HG03457 (cell line): ENCODE results near the gene BMPR1A.
"Not testable (repeated sequence)": the region's sequence is repeated elsewhere in the genome, so short reads cannot be mapped to it uniquely, and the experiment has no call there.

Experiments used
- ATAC-seq: cut with Tn5 transposase; IDR thresholded peaks from one replicate; pipeline ENCODE4 v1.9.1; 2021; ENCODE audit warnings: moderate number of reproducible peaks; ENCODE audit not compliant: unreplicated experiment

The BMPR1A gene

DNA sequence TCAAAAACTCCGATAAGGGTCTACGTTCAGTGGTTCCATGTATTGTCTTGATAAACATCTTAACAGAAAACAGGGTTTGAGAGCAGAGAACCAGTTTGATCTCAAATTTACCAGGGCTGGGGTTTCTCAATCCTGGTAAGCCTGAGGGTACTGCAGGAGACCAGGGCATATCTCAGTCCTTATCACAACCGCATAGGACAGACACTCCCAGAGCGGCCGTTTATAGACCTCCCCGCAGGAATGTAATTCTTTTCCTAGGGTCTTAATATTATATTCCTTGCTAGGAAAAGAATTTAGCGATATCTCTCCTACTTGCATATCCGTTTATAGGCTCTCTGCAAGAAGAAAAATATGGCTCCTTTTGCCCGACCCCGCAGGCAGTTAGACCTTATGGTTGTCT lies 196.3 kb downstream of the BMPR1A start:
- ATAC-seq = not testable (repeated sequence)

DNA sequence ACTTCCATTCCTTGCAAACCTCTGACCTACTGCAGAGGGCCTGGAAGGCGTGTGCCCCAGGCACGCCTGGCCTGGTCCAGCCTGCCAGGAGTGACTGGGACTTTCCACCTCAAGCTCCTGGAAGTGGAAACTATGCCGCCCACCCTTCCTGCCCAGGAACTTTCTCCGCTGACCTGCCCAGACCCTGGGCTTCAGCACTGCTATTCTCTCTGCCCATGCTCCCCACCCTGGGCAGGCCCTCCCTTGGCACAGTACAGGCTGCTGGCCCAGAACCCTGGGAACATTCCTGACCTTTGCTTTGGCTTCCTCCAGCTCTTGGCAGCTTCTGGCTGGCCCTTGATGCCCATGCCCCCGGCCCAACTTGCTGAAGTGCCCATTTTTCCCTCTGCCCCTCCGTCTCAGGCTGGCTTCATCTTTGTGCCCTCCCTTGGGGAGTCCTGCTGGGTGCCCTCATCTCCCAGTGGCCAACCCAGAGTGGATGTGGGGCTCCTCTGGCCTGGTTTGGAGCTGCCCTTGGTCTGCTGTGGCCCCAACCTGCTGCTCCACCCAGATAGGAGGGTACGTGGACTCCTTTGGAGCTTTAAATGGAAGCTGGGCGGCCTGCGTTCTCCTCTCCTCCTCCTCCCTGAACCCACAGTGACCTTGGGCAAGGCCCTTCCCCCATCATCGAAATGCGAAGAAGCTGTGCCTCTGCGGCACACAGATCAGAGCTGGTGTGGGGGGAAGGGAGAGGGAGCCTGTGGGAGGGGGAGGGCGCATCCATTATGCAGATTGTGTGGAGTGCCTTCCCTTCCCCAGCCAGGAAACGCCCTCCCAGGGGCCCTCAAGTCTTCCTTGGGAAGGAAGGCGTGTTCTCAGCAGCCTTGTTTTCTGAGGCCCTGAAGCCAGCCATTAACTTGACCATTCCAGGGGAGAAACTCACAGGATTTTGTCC lies 197.6 kb downstream of the BMPR1A start:
- no peak for ATAC-seq

DNA sequence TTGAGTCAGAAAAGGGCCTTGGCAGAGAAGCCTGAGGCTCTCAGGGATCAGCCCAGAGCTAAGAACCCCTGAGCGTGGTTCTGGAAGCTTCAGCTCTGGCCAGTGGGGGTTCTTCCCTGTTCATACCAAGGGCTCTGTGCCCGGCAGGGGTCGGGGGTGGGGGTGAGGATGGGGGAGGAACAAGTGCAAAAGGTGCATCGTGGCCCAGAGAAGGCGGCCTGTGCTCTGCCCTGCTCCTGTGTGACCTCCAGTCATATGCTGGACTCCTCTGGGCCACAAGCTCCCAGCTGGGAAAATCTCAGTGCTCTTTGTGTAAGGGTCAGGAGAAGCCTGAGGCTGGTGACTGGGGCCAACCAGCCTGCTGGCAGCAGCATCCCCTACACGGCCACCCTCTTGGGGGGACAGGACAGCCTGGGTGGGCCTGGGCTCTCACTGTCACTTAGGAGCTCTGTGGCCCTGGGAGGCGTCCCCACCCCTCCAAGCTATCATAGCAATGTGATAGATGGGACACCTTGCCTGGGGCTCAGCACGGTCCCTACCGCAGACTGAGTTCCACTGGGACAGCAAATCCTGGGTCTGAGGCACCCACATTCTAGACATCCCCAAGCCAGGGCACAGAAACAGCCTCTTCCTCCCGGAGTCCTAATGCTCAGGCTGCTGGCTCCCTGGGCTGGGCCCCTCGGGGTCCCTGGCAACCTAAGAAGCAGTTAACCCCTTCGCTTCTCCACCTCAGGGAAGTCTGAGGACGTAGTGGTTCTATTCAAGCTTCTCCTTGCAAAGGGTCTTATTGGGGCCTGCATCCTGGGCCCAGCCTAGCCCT lies 198.5 kb downstream of the BMPR1A start:
- no peak for ATAC-seq

DNA sequence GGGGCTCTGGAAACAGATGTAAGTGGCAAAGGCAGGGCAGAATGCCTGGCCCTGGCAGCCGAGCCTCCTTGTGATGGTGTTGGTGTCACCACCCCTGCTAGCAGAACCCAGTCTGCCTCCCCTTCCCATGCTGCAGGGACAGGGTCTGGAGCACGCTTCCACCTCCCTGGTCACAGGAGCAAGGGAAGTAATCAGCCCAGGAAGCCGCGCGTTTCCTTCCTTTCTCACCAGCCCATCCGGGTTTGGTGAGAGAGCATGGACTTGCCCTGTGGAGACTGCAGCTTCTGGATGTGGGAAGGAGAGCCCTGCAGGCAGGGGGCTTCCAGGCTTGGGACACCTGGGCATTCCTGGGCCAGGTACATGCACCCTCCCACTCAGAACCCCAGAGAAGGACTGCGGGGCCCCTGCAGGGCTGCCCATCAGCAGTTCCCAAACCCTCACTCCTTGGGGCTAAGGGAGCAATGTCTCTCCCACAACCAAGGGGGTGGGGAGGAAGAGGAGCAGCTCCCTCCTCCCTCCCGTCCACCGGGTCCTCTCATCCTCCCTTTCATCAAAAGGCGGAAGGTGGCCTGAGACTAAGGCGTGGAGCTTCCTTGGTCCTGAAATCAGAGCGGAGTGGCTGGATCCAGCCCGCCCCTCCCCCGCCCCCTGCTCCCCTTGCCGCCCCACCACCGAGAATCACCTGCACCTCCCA lies 199.2 kb downstream of the BMPR1A start:
- no peak for ATAC-seq

DNA sequence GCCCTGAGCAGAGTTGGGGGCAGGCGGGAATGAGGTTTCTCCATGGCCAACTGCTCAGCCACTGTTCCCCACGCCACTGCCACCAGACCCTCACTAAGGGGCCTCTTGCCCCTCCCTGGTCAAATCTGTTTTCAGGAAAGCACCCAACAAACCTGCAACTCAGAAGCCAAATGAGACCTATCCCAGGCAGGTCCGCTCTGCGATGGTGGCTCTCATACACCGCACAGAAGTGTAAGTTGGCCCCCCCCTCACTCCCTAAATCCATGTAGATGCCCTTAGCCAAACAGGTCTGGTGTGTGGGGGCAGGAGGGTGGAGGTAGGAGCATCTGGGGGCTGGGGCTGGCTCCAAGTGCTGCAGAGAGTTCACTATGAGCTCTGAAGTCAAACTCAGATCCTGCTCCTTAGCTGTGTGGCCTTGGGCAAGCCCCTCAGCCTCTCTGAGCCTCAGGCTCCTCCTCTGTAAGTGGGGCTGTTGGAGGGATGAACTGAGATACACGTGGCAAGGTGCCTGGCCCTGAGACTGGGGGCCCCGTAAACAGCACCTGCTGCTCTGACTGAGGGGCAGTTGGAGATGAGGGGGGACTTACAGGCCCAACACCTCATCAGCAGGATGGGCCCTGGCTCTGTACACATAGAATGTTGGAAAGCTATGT lies 199.9 kb downstream of the BMPR1A start:
- ATAC-seq = no peak

DNA sequence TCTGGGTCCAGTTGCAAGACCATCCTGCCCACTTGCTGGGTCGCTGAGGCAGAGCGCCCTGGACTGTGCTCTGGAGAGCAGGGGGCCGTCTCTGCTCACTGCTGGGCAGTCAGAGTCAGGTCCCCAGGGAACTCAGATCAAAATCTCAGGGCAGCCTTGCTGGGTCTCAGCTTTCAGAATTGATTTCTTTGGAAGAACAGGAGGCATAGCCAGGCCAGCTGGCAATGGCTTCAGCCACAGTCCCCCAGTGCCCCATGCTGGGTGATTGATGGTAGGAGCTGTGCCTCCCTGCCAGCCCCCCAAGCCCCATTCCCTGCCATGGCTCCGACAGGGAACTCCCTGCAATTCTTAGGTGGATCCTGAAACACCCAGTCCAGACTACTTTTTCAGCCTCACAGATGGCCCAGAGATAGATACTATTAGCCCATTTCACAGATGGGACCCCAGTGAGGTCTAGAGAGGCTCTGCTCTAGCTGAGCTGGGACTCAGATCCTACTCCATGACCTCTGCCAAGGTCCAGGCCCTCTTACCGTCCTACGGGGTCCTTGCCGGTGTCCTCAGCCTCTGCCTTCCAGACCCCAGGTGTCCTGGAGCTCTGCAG lies 200.5 kb downstream of the BMPR1A start:
- ATAC-seq = no peak

DNA sequence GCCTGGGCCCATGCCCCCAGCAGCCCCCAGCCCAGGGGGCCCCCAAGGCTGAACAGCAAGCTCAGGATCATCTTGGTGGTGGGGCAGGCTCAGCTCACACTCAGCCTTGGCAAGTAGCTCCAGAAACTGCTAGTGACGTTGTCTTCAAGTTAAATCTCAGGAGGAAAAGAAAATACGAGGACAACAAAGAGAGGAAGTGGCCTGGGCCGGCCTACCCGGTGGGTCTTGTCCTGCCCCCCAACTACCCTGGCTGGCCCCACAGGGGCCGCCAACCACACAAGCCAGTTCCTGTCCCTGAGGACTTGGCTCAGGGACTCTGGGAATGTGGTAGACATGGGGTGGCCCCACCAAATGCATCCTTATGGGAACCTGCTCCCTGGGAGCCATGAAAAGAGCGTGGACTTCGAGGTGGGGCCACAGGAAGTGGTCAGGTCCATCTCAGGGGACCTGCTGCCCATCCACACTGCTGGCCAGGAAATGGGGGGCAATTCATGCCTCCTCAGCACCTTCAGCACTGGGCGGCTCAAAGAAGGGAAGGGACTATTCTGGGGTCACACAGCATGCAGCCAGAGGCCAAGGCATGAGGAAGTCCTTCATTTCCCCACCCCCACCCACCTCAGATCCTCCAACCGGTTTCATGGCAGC lies 201.2 kb downstream of the BMPR1A start, which contains the start of gene MMRN2:
MMRN2 (minus strand) TSS at position 145 of the 645 bp plus-strand sequence; CDS start at position 71, 74 bp downstream.
- ATAC-seq = no peak

DNA sequence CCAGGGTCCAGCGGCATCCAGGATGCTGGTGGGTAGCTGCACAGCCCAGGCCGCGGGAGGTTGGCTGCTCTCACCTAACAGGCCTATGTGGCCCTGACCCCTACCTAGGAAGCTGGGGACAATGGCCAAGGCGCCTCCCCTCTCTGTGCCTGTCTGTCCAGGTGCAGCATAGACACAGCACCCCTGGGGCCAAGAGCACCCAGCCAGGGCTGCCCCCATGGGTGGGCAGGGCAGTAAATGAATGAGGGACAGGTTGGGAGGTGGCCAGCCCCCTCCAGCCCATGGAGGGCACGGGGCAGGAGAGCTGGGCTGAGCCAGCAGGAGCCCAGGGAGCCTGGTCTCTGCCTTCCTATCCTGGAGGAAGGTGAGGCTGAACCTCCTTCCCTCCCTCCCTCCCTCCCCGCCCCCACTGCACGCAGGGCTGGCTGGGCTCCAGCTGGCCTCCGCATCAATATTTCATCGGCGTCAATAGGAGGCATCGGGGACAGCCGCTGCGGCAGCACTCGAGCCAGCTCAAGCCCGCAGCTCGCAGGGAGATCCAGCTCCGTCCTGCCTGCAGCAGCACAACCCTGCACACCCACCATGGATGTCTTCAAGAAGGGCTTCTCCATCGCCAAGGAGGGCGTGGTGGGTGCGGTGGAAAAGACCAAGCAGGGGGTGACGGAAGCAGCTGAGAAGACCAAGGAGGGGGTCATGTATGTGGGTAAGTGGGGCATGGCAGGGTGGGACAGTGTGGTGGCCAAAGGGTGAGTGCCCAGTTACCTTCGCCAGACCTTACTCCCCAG lies 201.9 kb downstream of the BMPR1A start, which contains the start of gene SNCG:
SNCG (plus strand) TSS at position 484 of the 785 bp plus-strand sequence; CDS start at position 583, 99 bp downstream.
- no peak for ATAC-seq

DNA sequence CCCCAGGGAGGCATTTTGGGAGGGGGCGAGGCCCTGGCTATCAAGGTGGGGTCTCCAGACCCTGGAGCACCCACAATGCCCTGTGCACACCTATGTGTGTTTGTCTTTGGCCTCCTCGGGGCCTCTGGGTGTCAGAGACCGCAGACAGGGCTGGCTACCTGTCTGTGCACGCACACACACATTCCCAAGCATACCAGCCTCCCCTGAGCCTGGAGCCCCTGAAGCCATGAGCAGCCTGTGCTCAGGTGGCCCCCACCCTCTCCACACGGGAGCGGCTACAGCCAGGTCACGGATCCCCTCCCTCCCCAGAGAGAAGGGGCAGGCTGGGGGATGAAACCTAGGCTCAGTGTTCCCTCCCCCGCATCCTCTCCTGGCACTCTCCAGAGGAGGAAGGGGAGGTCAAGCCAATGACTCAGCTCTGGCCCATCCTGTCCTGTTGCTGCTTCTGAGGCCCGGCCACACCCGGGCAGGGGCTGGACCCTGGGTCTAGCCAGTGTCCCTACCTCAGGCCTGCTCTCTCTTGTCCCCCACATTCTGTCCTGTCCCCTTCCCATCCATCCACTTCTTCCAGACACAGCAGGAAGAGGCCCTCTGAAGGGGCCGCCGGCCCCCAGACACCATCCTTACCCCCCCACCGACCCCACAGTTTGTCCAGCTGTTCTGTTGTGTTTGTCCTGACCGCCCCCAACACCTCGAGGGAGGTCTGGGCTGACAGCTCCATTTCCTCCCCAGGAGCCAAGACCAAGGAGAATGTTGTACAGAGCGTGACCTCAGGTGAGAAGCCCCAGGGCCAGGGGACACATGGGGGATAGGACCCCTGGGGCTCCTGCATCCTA lies 202.7 kb downstream of the BMPR1A start:
- no peak for ATAC-seq

DNA sequence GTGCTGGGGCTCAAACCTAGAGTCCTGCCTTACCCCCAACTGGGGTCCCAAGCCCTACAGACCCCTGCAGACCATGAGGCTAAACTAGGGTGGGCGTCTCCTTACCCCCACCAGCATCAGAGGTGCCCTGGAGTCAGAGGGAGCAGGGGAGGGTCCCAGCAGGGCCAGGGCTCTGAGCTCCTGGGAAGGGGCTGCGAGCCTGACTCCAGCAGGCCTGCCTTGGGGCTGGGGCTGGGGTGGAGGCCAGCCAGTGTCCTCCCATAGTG lies 203.3 kb downstream of the BMPR1A start:
- no peak for ATAC-seq

DNA sequence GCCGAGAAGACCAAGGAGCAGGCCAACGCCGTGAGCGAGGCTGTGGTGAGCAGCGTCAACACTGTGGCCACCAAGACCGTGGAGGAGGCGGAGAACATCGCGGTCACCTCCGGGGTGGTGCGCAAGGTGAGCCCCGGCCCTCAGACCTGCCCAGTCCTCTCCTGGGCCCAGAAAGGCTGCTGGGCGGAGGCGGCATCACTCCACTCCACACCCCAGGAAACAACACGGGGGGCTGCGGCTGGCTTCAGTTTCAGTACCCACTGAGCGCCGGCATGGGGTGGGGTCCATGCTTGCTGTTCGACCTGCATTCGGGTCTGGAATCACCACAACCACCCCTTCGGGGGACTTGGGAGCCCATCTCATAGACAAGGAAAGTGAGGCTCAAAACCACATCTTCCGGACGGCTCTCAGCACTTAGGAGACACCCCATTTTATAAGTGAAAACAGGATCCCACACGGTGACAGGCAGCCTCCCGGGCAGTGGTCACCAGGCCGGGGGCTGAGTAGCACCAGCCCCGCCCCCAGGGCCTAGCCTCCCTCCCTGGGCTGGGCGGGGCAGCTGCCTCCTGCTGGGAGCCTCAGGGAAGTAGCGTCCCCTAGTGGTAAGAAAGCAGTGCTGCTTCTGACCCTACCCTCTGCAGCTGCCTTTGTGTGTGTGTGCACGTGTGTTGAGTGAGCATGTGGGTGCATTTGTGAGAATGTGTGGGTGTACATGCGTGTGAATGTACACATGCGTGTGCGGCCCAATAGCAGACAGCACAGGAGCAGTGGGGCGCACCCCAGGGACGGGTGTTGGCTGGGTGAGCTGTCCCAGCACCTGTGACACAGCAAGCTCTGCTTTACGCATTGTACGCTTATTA lies 203.8 kb downstream of the BMPR1A start:
- no peak for ATAC-seq

DNA sequence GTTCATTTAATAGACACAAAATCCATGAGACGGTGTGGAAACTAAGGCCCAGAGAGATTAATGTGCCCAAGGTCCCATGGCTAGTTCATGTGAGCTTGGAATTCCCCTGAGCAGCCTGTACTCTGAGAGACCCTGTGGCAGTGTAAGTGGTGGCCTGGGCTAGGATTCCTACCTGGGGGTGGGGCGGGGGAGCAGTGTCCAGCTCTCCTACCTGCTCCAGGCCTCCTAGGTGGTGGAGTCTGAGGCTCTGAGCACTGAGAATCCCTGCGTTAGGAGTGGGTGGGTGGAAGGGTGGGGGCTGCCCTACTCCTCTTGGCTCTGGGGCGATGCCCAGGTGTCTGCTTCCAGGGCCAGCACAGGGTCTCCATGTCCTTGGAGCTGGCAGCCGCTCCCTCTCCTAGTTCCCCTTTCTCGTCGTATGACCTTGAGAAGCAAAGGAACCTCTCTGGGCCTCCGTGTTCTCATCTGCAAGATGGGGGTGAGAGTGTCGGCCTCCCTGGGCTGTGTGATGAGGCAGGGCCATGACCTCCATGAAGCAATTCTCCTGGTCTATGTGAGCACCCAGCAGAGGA lies 204.5 kb downstream of the BMPR1A start:
- no peak for ATAC-seq

DNA sequence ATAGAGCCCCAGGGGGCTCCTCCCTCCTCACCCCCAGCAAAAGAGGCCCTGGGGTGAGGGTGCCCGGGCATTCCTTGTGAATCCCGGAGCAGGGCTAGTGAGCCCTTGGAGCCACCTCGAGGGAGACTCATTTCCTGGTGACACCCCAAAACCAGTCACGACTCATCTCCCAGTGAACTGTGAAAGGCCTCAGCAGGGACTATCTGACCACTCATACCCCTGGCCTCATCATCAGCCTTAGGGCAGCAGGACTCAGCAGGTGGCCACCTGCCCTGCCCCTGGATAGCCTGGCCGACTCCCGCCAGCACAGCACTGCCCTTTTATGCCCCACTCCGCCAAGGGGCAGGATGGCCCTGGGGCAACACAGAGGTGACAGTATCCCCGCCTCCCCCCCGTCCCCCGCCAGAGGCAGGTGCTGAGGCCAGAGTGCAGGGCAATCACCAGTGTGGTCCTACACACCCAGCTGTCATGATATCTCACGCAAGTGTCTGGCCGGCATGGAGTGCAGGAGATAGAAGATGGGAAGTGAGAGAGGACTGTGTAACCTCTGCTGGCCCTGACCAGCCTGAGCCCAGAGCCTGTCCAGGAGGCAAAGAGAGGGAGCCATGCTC lies 205.2 kb downstream of the BMPR1A start:
- no peak for ATAC-seq

DNA sequence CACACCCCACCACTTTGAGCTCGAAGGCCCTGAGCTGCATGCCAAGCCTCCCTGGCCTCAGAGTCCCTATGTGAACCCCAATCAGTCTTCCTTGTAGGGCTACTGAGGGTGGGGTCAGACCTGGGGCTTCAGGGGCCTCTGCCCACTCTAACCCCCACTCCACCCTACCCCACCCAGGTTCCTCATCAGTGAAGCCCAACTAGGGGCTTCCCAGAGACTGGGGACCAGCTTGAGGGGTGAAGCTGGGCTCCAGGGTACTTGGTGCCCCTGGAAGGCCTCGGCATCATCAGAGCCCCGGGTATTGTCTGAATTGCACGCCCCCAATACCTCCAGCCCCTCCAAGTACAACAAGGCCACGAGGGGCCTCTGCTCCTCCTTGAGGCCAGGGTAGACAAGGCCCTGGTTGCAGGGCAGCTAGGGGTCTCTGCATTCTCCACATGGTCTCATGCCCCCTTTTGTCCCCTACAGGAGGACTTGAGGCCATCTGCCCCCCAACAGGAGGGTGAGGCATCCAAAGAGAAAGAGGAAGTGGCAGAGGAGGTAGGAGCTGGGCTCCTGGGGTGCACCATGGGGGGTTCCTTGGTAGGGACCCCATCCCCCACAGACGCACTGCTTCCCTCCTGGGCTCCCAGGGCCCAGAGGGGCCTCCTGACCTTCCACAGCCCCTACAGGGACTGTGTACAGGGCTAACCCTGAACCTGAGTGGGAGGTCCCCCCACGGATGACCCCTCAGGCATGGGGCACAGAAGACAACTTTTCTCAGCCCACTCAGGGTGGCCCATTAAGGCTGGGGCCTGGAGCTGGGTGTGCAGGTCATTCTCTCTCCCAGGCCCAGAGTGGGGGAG lies 205.9 kb downstream of the BMPR1A start:
- no peak for ATAC-seq

DNA sequence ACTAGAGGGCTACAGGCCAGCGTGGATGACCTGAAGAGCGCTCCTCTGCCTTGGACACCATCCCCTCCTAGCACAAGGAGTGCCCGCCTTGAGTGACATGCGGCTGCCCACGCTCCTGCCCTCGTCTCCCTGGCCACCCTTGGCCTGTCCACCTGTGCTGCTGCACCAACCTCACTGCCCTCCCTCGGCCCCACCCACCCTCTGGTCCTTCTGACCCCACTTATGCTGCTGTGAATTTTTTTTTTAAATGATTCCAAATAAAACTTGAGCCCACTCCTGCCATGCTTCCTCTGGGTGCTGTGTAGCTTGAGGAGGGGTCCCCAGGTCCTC lies 206.5 kb downstream of the BMPR1A start:
- no peak for ATAC-seq
